GM12892 (cell line): ENCODE data around the gene BAIAP2.

Experiments used
- POLR2A ChIP-seq: IDR thresholded peaks from 2 replicates; pipeline ENCODE4 v1.6.1; 2011; ENCODE audit warnings: low read depth, low read length, control low read depth
- POLR2AphosphoS5 ChIP-seq: IDR thresholded peaks from 2 replicates; pipeline ENCODE4 v1.6.1; 2011; ENCODE audit warnings: low read depth, low read length, control low read depth

GRCh38 chr17:81092518-81093095 lies 57.7 kb downstream of the BAIAP2 start:
- no peak for TF ChIP-seq POLR2A
- no peak for TF ChIP-seq POLR2AphosphoS5
